Activated T-cell treated with anti-CD3 and anti-CD28 coated beads for 1 hour (primary cell): ENCODE results near the gene MBNL3.
A peak's percentile ranks its signal among the peaks of the same experiment; 100 is the strongest.

Experiments used
- DNase-seq: peaks from one replicate; pipeline ENCODE4 v3.0.0-alpha.2; 2020; ENCODE audit warnings: low read depth

MBNL3 gene, protein sequence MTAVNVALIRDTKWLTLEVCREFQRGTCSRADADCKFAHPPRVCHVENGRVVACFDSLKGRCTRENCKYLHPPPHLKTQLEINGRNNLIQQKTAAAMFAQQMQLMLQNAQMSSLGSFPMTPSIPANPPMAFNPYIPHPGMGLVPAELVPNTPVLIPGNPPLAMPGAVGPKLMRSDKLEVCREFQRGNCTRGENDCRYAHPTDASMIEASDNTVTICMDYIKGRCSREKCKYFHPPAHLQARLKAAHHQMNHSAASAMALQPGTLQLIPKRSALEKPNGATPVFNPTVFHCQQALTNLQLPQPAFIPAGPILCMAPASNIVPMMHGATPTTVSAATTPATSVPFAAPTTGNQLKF

GRCh38 chrX:132488819-132489577, at the start of gene MBNL3:
TSS of gene MBNL3 (minus strand) at chrX:132489038. CDS start at chrX:132439611, 49,427 bp downstream.
- DNase-seq, result peak; percentile 53

DNA sequence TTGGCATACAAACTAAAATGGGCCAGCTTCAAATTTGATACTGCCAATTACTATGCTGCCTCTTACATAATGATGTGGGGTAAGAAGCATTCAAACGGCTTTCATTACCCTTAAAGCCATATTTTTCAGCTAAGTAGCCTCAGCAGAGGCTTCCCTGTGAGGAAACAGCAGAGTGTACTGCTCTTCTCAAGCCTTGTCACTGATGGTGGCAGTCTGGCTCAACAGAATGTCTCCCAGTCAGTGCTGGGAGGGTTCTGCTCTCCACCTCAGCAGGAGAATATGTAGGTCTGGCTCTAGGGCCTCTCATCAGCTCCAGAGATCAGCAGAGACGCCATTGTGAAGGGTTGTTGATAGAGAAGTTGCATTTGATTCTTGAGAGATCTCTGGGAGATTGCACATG, 44.6 kb upstream of the MBNL3 start:
- DNase-seq, result no peak

GRCh38 chrX:132532913-132533312, 44.1 kb upstream of the MBNL3 start:
- DNase-seq, result no peak

DNA sequence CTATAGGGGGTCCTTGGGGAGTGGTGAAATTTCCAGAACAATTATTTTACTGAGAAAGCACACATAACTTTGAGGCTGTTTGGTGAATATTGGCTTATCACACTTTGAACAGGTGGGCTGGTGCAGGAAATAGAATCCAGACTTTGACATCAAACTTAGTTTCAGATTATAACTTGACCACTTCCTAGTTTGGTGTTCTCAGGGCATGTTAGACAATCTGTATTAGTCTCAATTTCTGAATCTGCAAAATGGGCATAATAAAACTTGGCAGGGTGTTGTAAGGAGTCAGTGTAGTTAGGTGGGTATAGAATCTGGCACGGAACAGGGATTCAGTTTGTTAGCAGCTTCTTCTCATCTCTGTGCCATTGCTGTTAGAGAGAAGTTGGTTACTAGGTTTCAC, 43.3 kb upstream of the MBNL3 start:
- DNase-seq, result no peak

DNA sequence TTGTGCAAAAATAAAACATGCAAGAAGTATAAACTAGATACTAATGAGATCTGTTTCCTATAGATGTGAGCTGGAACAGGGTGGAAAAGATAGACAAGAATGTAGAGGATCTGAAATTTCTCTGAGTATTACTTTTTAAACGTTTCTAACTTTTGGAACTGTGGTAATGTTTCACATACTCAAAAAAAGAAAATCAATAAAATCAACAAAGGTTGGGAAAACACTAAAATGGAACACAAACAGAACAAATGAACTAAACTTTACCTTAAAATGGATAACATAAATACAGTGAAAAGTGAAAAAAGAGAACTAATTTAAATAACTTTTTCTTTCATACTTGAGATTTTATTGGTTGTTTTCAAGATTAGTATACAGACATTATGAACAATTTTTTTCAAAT, 32.0 kb upstream of the MBNL3 start:
- no peak for DNase-seq

- DNase-seq, result no peak
Observed at GRCh38 chrX:132520213-132520612, 31.4 kb upstream of the MBNL3 start.

GRCh38 chrX:132518401-132518800, 29.6 kb upstream of the MBNL3 start:
- DNase-seq, result no peak

GRCh38 chrX:132508834-132509233, 20.0 kb upstream of the MBNL3 start:
- DNase-seq, result no peak

- no peak for DNase-seq
Observed at GRCh38 chrX:132505116-132505515, 16.3 kb upstream of the MBNL3 start.

GRCh38 chrX:132504417-132504816, 15.6 kb upstream of the MBNL3 start:
- DNase-seq, result no peak

DNA sequence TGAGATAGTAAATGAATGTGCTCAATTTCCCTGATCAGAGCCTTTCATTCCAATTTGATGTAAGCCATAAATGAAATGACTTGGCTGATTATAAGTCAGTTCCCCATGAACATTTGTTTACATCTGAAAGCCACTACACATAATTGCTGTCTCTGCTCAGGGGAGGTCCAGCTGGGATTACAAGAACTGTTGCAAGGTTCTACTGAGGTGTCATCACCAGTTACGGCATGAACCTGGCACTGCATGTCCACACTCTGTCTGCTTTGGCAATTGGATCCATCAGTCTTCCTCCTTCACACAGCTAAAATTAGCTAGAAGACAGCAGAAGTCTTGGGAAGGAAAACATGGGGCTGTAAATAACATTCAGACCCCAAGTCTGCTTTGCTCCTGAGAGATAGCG, 12.8 kb upstream of the MBNL3 start:
- no peak for DNase-seq

GRCh38 chrX:132497432-132497831, 8.6 kb upstream of the MBNL3 start:
- DNase-seq, result no peak

GRCh38 chrX:132493095-132493494, 4.3 kb upstream of the MBNL3 start:
- no peak for DNase-seq

DNA sequence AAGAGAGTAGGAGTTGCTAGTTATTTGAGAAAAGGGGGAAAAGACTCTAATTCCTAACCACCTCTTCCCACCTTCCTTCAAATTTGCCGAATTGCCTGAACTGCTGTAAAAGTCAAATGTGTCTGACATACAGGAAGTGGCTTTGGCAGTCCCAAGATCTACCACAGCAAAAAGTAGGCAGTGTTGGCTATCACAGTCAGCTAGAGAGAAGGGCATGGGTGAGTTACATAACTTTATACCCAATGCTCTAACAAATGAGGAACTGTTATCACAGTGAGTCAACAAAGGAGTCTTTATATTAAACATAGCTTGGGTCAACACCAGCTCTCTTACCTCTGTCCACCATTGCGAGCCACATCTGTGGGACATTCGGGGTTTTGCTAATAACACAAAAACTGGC, 2.4 kb upstream of the MBNL3 start:
- no peak for DNase-seq

DNA sequence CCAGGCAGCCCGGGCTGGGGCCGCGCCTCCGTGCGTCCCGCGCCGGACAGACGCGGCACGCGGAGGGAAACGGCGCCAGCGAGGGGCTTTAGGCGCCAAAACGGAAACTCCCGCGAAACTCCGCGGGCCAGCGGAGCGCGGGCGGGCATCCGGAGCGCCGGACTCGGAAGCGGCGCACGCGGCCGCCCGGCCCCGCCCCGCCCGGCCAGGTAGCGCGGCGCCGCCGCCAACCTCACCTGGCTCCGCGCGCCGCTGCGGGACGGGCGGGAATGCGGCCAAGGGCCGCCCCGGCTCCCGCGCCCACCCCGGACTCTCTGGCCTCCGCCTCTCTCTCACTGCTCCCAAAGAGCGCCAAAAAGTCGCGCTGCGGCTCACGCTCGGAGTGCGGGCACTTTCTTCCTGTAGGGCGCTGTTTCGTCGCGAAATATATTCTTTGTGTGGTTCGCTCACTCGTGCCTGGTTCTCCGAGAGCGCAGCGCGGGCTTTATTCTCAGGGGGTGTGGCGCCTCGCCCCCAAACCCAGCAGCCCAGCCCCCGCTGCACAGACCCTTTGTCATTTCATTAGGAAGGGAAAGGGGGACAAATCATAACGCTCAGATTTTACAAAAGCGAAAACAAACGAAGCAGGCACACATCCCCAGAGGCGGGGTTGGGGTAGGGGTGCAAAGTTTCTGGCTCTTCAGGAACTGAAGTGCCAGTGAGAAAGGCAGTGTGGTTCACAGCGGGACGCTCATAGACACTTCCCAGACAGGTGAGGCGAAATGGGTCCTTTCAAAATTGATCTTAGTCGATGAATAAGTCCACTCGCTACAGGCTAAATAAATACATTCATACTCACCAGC, 961 bp upstream of the MBNL3 start:
- DNase-seq, result peak; percentile 20

DNA sequence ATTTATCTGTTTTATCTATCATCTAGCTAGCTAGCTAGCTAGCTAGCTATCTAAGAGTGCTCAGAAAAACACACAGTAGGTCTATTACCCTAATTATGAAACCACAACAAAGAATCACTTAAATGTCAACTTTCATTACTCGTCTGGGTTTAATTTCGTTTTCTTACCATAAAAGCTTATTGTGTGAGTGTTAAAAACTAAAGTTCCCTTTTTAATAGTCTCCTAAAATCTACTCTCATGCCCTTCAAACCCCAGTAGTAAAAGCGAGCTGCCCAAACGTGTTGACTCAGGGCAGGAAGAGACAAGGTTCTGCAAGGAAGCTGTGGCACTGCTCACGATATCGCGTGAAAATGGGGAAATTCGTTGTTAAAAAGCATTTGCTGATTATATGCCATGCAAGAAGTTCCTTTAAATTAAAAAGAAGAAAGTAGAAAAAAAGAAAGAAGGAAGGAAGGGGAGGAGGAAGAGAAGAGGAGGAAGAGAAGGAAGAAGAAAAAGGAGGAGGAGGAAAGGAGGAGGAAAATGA, 595 bp downstream of the MBNL3 start:
- no peak for DNase-seq

- no peak for DNase-seq
Observed at GRCh38 chrX:132486599-132487178, 2.1 kb downstream of the MBNL3 start.

DNA sequence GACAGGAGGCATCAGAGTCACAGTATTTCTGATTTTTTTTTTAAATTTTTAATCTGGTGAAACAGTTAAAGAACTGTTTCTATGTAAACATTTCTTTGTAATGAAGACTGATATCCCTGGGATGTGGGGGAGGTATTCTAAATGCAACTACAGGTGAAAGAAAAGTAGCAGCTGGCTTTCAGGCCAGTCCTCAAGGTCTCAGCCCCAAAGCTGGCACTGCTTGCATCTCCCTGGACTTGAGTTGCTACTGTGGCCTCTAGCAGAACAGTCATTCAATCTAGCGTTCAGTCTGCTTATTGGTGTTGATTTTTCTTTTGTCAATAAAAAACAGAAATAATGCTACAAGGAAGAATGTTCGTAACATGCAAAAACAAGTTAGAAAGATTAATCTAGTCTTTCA, 4.9 kb downstream of the MBNL3 start:
- no peak for DNase-seq

- DNase-seq, result no peak
Observed at GRCh38 chrX:132483488-132483887, 5.3 kb downstream of the MBNL3 start.

- DNase-seq, result no peak
Observed at GRCh38 chrX:132482632-132483031, 6.2 kb downstream of the MBNL3 start.

- DNase-seq, result no peak
Observed at GRCh38 chrX:132481449-132481848, 7.4 kb downstream of the MBNL3 start.

DNA sequence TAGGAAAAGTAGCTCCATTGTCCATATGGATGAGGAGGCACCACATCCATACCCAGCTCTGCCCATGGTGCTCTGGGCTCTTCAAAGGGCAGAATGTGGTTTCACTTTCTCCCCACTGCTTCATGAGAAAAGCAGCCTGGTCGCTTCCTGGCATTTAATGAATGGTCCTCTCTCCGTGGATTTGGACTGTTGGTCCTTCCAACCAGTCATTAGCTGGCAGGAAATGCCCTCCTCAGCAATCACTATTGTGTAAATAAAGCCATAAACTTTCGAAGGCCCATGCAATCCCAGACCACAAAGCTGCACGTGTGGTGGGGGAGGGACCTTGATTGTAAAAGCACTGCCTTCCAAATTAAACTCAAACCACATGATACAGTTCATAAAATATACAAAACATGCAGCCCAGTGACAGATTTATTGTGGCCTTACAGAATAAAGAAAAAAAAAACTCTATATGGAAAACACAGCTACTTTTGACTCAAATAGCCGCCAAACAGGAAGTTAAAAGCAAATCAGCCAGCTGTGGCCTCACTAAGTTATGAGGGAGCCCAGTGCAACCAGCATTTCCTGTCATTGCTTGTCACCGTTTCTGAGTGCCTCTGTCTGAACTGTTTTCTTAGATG, 8.1 kb downstream of the MBNL3 start:
- DNase-seq, result no peak
